NB4 (cell line): ENCODE data around the gene AACS.
"Not testable (repeated sequence)": the region's sequence is repeated elsewhere in the genome, so short reads cannot be mapped to it uniquely, and the experiment has no call there.

Experiments
- DNase-seq: peaks from one replicate; pipeline ENCODE4 v3.0.0; 2010; ENCODE audit warnings: low read depth
- H3K4me3 ChIP-seq: one replicate; pipeline ENCODE4 v1.5.1; 2011; ENCODE audit warnings: mild to moderate bottlenecking, low read depth, low read length, moderate library complexity
- MYC ChIP-seq: IDR thresholded peaks from 2 replicates; pipeline ENCODE4 v1.6.1; 2011; ENCODE audit warnings: low read depth, low read length
- POLR2A ChIP-seq: IDR thresholded peaks from 2 replicates; pipeline ENCODE4 v1.6.1; 2011; ENCODE audit warnings: mild to moderate bottlenecking; ENCODE audit not compliant: insufficient read length; ENCODE audit errors: extremely low read depth
- TF ChIP-seq, protein P1 (sequence below): IDR thresholded peaks from 2 replicates; pipeline ENCODE4 v1.6.1; 2011; ENCODE audit warnings: low read depth, low read length
- TF ChIP-seq, protein P2 (sequence below): IDR thresholded peaks from one replicate; pipeline ENCODE4 v1.5.1; 2012; ENCODE audit warnings: low read depth, low read length

AACS gene

DNA sequence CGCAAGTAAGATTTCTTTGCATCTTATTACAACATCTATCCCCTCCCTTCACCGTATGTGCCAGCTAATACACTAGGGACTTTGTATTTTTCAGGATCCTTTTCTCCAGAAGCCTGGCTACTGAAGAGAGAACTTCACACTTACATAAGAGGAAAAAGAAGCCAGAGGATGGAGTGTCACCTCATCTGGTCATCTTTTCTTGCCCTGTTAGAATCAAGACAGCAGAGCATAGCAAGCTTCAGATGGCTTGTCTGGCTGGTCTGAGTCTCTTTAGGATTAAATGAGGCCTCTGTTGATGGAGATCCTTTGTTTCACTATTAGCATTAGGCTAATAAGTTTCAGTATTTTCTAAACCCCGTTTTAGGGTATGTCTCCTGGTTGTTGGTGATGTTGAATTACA is 14.4 kb upstream of the AACS start:
- TF ChIP-seq, protein P1, sequence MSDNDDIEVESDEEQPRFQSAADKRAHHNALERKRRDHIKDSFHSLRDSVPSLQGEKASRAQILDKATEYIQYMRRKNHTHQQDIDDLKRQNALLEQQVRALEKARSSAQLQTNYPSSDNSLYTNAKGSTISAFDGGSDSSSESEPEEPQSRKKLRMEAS, result no peak
- no peak for TF ChIP-seq POLR2A
- TF ChIP-seq, protein P2, sequence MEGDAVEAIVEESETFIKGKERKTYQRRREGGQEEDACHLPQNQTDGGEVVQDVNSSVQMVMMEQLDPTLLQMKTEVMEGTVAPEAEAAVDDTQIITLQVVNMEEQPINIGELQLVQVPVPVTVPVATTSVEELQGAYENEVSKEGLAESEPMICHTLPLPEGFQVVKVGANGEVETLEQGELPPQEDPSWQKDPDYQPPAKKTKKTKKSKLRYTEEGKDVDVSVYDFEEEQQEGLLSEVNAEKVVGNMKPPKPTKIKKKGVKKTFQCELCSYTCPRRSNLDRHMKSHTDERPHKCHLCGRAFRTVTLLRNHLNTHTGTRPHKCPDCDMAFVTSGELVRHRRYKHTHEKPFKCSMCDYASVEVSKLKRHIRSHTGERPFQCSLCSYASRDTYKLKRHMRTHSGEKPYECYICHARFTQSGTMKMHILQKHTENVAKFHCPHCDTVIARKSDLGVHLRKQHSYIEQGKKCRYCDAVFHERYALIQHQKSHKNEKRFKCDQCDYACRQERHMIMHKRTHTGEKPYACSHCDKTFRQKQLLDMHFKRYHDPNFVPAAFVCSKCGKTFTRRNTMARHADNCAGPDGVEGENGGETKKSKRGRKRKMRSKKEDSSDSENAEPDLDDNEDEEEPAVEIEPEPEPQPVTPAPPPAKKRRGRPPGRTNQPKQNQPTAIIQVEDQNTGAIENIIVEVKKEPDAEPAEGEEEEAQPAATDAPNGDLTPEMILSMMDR, result no peak
- TF ChIP-seq MYC, result no peak
- no peak overlapping the region for H3K4me3 ChIP-seq
- no peak for DNase-seq

GRCh38 chr12:125053821-125054220 is 11.4 kb upstream of the AACS start:
- H3K4me3 ChIP-seq, result no peak overlapping the region
- no peak for DNase-seq
- TF ChIP-seq, protein P2, result no peak
- TF ChIP-seq, protein P1, result no peak
- TF ChIP-seq POLR2A (no peak), MYC (no peak)

DNA sequence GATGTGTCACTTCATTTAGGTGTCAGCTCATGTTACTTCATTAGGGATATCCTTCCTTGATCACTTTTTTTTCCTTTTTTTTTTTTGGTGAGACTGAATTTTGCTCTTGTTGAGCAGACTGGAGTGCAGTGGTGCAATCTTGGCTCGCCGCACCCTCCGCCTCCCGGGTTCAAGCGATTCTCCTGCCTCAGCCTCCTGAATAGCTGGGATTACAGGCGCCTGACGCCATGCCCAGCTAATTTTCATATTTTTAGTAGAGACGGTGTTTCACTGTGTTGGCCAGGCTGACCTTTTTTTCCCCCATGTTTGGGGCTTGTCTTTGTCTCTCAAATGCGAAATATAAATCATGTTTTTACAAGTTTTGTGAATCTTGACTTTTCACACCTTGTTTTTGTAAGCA is 9.6 kb upstream of the AACS start:
- no peak for DNase-seq
- no peak for TF ChIP-seq POLR2A
- no peak overlapping the region for H3K4me3 ChIP-seq

- TF ChIP-seq POLR2A (no peak), MYC (no peak)
- TF ChIP-seq, protein P2, result no peak
- TF ChIP-seq, protein P1, result no peak
- no peak overlapping the region for H3K4me3 ChIP-seq
- no peak for DNase-seq
These were observed 8.9 kb upstream of the AACS start for GRCh38 chr12:125056306-125056705.

DNA sequence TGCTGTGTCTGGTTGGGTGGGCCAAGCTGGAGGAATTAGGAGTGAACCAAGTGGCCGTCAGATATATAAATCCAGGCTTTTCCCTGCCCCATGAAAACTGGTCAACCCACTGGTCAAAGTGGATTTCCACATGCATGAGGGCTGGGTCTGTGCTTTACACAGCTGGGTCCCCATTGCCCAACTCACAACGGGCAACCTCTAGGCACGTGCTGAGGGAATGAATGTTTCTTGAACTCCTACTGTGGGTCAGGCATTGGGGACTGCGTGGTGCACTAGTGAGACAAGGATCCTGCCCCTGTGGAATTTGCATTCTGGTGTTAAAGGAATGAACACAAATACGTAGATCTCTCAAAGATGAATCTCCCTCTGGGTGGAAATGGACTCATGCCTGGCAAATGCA is 7.5 kb upstream of the AACS start:
- DNase-seq, result no peak
- TF ChIP-seq, protein P1, result no peak
- TF ChIP-seq MYC (no peak), POLR2A (no peak)
- TF ChIP-seq, protein P2, result no peak
- no peak overlapping the region for H3K4me3 ChIP-seq

DNA sequence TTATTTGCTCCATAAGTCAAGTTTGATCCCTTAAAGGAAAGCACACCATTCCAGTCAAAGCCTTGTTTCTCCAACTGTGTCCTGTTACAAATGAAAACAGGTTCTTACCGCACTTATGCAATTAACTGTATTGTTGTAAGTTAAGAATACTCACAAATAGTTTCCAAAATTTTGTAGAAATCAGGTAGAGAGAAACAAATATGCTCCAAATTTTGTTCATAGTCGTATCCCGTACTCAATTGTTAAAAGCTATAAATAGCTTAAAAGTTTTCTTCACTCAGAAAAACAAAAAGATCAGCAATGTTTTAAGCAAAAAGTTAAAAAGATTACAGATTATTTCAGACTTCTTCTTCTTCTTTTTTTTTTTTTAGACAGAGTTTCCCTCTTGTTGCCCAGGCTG is 4.0 kb upstream of the AACS start:
- TF ChIP-seq, protein P2, result no peak
- TF ChIP-seq, protein P1, result no peak
- TF ChIP-seq MYC (no peak), POLR2A (no peak)
- no peak for DNase-seq
- no peak overlapping the region for H3K4me3 ChIP-seq

DNA sequence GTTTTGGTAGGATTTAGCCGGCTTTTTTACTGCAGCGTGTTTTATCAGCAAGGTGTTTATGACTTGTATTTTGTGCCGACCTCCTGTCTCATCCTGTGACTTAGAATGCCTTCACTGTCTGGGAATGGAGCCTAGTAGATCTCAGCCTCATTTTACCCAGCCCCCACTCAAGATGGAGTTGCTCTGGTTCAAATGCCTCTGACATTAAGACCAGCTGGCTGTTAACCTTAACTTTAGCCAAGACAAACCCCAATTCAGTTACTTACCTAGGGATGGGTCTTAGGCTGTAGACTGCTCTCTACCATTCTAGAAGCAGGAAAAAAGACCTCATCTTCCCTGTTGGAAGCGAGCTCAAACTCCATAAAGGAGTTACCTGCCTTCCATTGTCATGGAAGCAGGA is 1.7 kb upstream of the AACS start:
- not testable (repeated sequence) for H3K4me3 ChIP-seq, DNase-seq
